GM12878 (cell line): Measurements from ENCODE around the gene AP4B1. TPM values are rescaled to one million over a fixed set of nuclear protein-coding genes. Genes with fewer than 3 reads are reported as not detected.

Experiments
- CHD4 ChIP-seq: fragments of 200-600 bp; sonication (generic); IDR thresholded peaks from 2 replicates; pipeline ENCODE4 v1.6.1; 2016; ENCODE audit warnings: mild to moderate bottlenecking
- CREM ChIP-seq: IDR thresholded peaks from 2 replicates; pipeline ENCODE4 v1.6.1; 2014; ENCODE audit warnings: antibody characterized with exemption, low read depth
- EZH2 ChIP-seq: IDR thresholded peaks from 2 replicates; pipeline ENCODE4 v1.6.1; 2012; ENCODE audit warnings: low read depth, mild to moderate bottlenecking, control low read depth, inconsistent platforms, low read length, borderline replicate concordance; ENCODE audit not compliant: control insufficient read depth
- FOXM1 ChIP-seq: IDR thresholded peaks from 2 replicates; pipeline ENCODE4 v1.6.1; 2012; ENCODE audit warnings: low read depth, mild to moderate bottlenecking, inconsistent platforms, low read length, moderate library complexity
- GATAD2B ChIP-seq: fragments of 450-650 bp; conservative IDR thresholded peaks from 2 replicates; pipeline ENCODE4 v1.6.1; 2017; ENCODE audit warnings: low read depth, mild to moderate bottlenecking, moderate library complexity
- HDAC2 ChIP-seq: fragments of 200-600 bp; sonication (generic); IDR thresholded peaks from 2 replicates; pipeline ENCODE4 v1.6.1; 2017
- IKZF2 ChIP-seq, 2 experiments: fragments of 450-650 bp; IDR thresholded peaks; 2 replicates each; pipeline ENCODE4 v1.6.1; 2017; ENCODE audit warnings: mild to moderate bottlenecking in 2 of 2, moderate library complexity in 2 of 2
- LARP7 ChIP-seq: fragments of 450-650 bp; IDR thresholded peaks from 2 replicates; pipeline ENCODE4 v1.6.1; 2017; ENCODE audit warnings: mild to moderate bottlenecking
- POLR2AphosphoS2 ChIP-seq: IDR thresholded peaks from 2 replicates; pipeline ENCODE4 v1.6.1; 2011; ENCODE audit warnings: low read depth, mild to moderate bottlenecking, low read length, improper control_type of control experiment, moderate library complexity
- RAD21 ChIP-seq: IDR thresholded peaks from 2 replicates; pipeline ENCODE4 v1.6.1; 2011; ENCODE audit warnings: mild to moderate bottlenecking, low read depth, low read length, moderate library complexity; ENCODE audit not compliant: insufficient read depth
- RBBP5 ChIP-seq: fragments of 200-600 bp; sonication (generic); conservative IDR thresholded peaks from 2 replicates; pipeline ENCODE4 v1.6.1; 2016
- SMARCA5 ChIP-seq: fragments of 450-650 bp; IDR thresholded peaks from 2 replicates; pipeline ENCODE4 v1.6.1; 2017; ENCODE audit warnings: mild to moderate bottlenecking
- SUPT20H ChIP-seq: IDR thresholded peaks from 2 replicates; pipeline ENCODE4 v1.6.1; 2011; ENCODE audit warnings: low read depth, mild to moderate bottlenecking, low read length, moderate library complexity, borderline replicate concordance; ENCODE audit not compliant: control insufficient read depth
- TBL1XR1 ChIP-seq: IDR thresholded peaks from 2 replicates; pipeline ENCODE4 v1.6.1; 2012; ENCODE audit warnings: low read depth, low read length, improper control_type of control experiment
- ZNF384 ChIP-seq: IDR thresholded peaks from 2 replicates; pipeline ENCODE4 v1.6.1; 2012; ENCODE audit warnings: low read depth, mild to moderate bottlenecking, low read length, improper control_type of control experiment, borderline replicate concordance
- polyA plus RNA-seq, 11 experiments: library from polyadenylated mRNA; depleted of rRNA in 4 of 11; unstranded in 6 of 11; stranded (reverse) in 5 of 11; fragments of >200 nt; fragmentation: Nextera tagmentation in 4 of 11; fragmentation: Illumina TruSeq in 1 of 11; extraction: Ambion mirVana in 4 of 11; extraction: Trizol in 1 of 11; gene quantifications; 1 replicate in 1 of 11; 2 replicates in 10 of 11; pipeline versions ENCODE4 v1.2.1 to v1.2.3, GENCODE V29; 2011 to 2016; ENCODE audit warnings: inconsistent platforms in 2 of 11, missing spikeins in 2 of 11, low read depth in 1 of 11
- total RNA-seq, 4 experiments: library from RNA; depleted of rRNA in 3 of 4; stranded (reverse); fragments of >200 nt in 3 of 4; fragmentation: Illumina TruSeq in 1 of 4; extraction: Trizol in 1 of 4; gene quantifications; 2 replicates each; pipeline versions ENCODE4 v1.2.1 to v1.2.3, GENCODE V29; 2013 to 2021
- TF ChIP-seq, protein P1 (sequence below): IDR thresholded peaks from 2 replicates; pipeline ENCODE4 v1.6.1; 2012; ENCODE audit warnings: low read depth, low read length, improper control_type of control experiment
- TF ChIP-seq, protein P2 (sequence below): fragments of 450-650 bp; formaldehyde crosslinking; IDR thresholded peaks from 2 replicates; pipeline ENCODE4 v1.4.0; 2020; ENCODE audit warnings: mild to moderate bottlenecking, moderate library complexity
- TF ChIP-seq, protein P3 (sequence below): fragments of 150-350 bp; IDR thresholded peaks from 2 replicates; pipeline ENCODE4 v1.6.1; 2016; ENCODE audit warnings: low read depth, low read length

Gene AP4B1
- total and polyA plus RNA-seq, 10 of the 15 experiments (the other 5 are each of a cell fraction or from before 2014, with no cell fraction given) = 27.2 to 61.0 (median 33.0) TPM

DNA sequence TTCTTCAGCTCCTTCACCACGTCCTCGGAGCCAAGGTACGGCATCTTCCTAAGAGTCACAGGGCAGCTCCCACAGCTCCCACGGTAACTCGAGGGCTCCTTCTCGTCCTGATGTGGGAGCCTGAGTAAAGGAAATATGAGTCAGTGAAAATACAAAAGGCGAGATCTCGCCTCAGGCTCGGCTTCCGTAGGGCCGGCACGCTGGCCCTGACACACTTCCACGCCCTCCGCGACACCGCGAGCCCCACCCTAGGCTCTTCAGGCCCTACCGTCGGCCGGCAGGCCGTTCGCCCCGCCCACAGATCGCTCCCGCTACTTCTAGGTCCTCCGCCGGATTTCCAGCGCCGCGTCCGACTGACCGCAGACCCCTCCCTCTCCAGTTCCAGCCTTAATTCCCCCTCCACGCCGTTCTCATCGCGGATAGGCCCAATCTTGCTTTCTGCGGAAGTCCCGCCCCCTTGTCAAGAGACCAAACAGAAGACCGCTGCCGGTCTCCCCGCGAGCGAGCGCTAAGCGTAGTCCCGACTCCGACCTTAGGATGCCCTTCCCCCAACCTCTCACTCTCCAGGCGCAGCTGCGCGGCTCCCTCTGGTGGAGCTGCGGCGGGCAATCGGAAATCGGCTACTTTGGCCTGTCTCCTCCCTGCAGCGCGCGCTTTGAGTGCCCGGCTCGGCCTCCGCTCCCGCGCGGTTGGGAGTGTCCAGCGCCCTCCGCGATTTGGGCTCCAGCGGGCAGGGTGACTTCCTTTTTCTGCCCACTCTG, at the start of gene AP4B1, which contains the start of gene DCLRE1B (continued):
- TF ChIP-seq, protein P1, sequence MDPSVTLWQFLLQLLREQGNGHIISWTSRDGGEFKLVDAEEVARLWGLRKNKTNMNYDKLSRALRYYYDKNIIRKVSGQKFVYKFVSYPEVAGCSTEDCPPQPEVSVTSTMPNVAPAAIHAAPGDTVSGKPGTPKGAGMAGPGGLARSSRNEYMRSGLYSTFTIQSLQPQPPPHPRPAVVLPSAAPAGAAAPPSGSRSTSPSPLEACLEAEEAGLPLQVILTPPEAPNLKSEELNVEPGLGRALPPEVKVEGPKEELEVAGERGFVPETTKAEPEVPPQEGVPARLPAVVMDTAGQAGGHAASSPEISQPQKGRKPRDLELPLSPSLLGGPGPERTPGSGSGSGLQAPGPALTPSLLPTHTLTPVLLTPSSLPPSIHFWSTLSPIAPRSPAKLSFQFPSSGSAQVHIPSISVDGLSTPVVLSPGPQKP = peak; percentile 56
- TF ChIP-seq, protein P2, sequence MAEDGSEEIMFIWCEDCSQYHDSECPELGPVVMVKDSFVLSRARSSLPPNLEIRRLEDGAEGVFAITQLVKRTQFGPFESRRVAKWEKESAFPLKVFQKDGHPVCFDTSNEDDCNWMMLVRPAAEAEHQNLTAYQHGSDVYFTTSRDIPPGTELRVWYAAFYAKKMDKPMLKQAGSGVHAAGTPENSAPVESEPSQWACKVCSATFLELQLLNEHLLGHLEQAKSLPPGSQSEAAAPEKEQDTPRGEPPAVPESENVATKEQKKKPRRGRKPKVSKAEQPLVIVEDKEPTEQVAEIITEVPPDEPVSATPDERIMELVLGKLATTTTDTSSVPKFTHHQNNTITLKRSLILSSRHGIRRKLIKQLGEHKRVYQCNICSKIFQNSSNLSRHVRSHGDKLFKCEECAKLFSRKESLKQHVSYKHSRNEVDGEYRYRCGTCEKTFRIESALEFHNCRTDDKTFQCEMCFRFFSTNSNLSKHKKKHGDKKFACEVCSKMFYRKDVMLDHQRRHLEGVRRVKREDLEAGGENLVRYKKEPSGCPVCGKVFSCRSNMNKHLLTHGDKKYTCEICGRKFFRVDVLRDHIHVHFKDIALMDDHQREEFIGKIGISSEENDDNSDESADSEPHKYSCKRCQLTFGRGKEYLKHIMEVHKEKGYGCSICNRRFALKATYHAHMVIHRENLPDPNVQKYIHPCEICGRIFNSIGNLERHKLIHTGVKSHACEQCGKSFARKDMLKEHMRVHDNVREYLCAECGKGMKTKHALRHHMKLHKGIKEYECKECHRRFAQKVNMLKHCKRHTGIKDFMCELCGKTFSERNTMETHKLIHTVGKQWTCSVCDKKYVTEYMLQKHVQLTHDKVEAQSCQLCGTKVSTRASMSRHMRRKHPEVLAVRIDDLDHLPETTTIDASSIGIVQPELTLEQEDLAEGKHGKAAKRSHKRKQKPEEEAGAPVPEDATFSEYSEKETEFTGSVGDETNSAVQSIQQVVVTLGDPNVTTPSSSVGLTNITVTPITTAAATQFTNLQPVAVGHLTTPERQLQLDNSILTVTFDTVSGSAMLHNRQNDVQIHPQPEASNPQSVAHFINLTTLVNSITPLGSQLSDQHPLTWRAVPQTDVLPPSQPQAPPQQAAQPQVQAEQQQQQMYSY = no peak
- peak; percentile 62; the same call in 1 of the 2 replicates for TF ChIP-seq ZNF384
- TF ChIP-seq RBBP5 = no peak
- TF ChIP-seq FOXM1 = peak; percentile 55; the same call in 1 of the 2 replicates
- no peak for TF ChIP-seq EZH2
- no peak; the same call in 1 of the 2 replicates for TF ChIP-seq LARP7
- TF ChIP-seq, protein P3, sequence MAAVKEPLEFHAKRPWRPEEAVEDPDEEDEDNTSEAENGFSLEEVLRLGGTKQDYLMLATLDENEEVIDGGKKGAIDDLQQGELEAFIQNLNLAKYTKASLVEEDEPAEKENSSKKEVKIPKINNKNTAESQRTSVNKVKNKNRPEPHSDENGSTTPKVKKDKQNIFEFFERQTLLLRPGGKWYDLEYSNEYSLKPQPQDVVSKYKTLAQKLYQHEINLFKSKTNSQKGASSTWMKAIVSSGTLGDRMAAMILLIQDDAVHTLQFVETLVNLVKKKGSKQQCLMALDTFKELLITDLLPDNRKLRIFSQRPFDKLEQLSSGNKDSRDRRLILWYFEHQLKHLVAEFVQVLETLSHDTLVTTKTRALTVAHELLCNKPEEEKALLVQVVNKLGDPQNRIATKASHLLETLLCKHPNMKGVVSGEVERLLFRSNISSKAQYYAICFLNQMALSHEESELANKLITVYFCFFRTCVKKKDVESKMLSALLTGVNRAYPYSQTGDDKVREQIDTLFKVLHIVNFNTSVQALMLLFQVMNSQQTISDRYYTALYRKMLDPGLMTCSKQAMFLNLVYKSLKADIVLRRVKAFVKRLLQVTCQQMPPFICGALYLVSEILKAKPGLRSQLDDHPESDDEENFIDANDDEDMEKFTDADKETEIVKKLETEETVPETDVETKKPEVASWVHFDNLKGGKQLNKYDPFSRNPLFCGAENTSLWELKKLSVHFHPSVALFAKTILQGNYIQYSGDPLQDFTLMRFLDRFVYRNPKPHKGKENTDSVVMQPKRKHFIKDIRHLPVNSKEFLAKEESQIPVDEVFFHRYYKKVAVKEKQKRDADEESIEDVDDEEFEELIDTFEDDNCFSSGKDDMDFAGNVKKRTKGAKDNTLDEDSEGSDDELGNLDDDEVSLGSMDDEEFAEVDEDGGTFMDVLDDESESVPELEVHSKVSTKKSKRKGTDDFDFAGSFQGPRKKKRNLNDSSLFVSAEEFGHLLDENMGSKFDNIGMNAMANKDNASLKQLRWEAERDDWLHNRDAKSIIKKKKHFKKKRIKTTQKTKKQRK = 0 out of 2 replicates have a peak, but pooled peaks have one; percentile 24
- no peak; the same call in 1 of the 2 replicates for TF ChIP-seq GATAD2B
- peak; percentile 88 for TF ChIP-seq SMARCA5
- TF ChIP-seq SUPT20H = no peak
- no peak for TF ChIP-seq HDAC2
- no peak for TF ChIP-seq POLR2AphosphoS2
- TF ChIP-seq IKZF2 (IDR thresholded peaks at IDR 0.05) = peak; percentile 97
- TF ChIP-seq TBL1XR1 = 0 out of 2 replicates have a peak, but pooled peaks have one; percentile 53
- TF ChIP-seq CHD4 = no peak
- TF ChIP-seq RAD21 = peak; percentile 93
- no peak; the same call in 1 of the 2 replicates for TF ChIP-seq CREM
